GM12878 (cell line): Measurements from ENCODE around the gene UBE2J2. TPM values are rescaled to one million over a fixed set of nuclear protein-coding genes. Genes with fewer than 3 reads are reported as not detected.

ENCODE experiments used
- ASH2L ChIP-seq: fragments of 300-600, 200-600 bp; sonication (generic); IDR thresholded peaks from 2 replicates; pipeline ENCODE4 v1.6.1; 2017; ENCODE audit warnings: low read depth, mild to moderate bottlenecking, borderline replicate concordance
- BACH1 ChIP-seq: fragments of 450-650 bp; IDR thresholded peaks from 2 replicates; pipeline ENCODE4 v1.6.1; 2017; ENCODE audit warnings: mild to moderate bottlenecking, borderline replicate concordance
- BHLHE40 ChIP-seq, 2 experiments: fragments of 450-650 bp in 1 of 2; IDR thresholded peaks; 2 replicates each; pipeline ENCODE4 v1.6.1; 2011 to 2017; ENCODE audit warnings: low read depth in 2 of 2, borderline replicate concordance in 1 of 2, improper control_type of control experiment in 1 of 2, low read length in 1 of 2, mild to moderate bottlenecking in 1 of 2
- CHD1 ChIP-seq: IDR thresholded peaks from 2 replicates; pipeline ENCODE4 v1.6.1; 2012; ENCODE audit warnings: low read depth, low read length, improper control_type of control experiment
- CHD2 ChIP-seq: IDR thresholded peaks from 2 replicates; pipeline ENCODE4 v1.6.1; 2011; ENCODE audit warnings: low read depth, low read length, improper control_type of control experiment, borderline replicate concordance
- EZH2 ChIP-seq: IDR thresholded peaks from 2 replicates; pipeline ENCODE4 v1.6.1; 2012; ENCODE audit warnings: low read depth, mild to moderate bottlenecking, control low read depth, inconsistent platforms, low read length, borderline replicate concordance; ENCODE audit not compliant: control insufficient read depth
- HDAC6 ChIP-seq: fragments of 200-600 bp; sonication (generic); IDR thresholded peaks from one replicate; pipeline ENCODE4 v1.8.0; 2017; ENCODE audit warnings: antibody characterized with exemption; ENCODE audit not compliant: unreplicated experiment
- KAT2A ChIP-seq: conservative IDR thresholded peaks from 2 replicates; pipeline ENCODE4 v1.6.1; 2011; ENCODE audit warnings: low read depth, low read length; ENCODE audit not compliant: control insufficient read depth
- LARP7 ChIP-seq: fragments of 450-650 bp; IDR thresholded peaks from 2 replicates; pipeline ENCODE4 v1.6.1; 2017; ENCODE audit warnings: mild to moderate bottlenecking
- MTA3 ChIP-seq: IDR thresholded peaks from 2 replicates; pipeline ENCODE4 v1.6.1; 2012; ENCODE audit warnings: low read length, inconsistent platforms, borderline replicate concordance
- NFYB ChIP-seq: IDR thresholded peaks from 2 replicates; pipeline ENCODE4 v1.6.1; 2011; ENCODE audit warnings: low read depth, mild to moderate bottlenecking, low read length, improper control_type of control experiment, moderate library complexity; ENCODE audit not compliant: insufficient read depth
- PAX5 ChIP-seq: IDR thresholded peaks from 2 replicates; pipeline ENCODE4 v1.6.1; 2011; ENCODE audit warnings: low read depth, low read length, borderline replicate concordance
- RELB ChIP-seq: fragments of 450-650 bp; IDR thresholded peaks from 2 replicates; pipeline ENCODE4 v1.6.1; 2017; ENCODE audit warnings: low read depth, mild to moderate bottlenecking, moderate library complexity
- RUNX3 ChIP-seq: IDR thresholded peaks from 2 replicates; pipeline ENCODE4 v1.6.1; 2012; ENCODE audit warnings: low read length, inconsistent platforms
- SUPT20H ChIP-seq: IDR thresholded peaks from 2 replicates; pipeline ENCODE4 v1.6.1; 2011; ENCODE audit warnings: low read depth, mild to moderate bottlenecking, low read length, moderate library complexity, borderline replicate concordance; ENCODE audit not compliant: control insufficient read depth
- TARDBP ChIP-seq: IDR thresholded peaks from 2 replicates; pipeline ENCODE4 v1.6.1; 2016; ENCODE audit warnings: borderline replicate concordance
- TCF12 ChIP-seq: IDR thresholded peaks from 2 replicates; pipeline ENCODE4 v1.6.1; 2011; ENCODE audit warnings: low read depth, mild to moderate bottlenecking, low read length
- TCF7 ChIP-seq: IDR thresholded peaks from 2 replicates; pipeline ENCODE4 v1.6.1; 2014; ENCODE audit warnings: antibody characterized with exemption, borderline replicate concordance
- ZBED1 ChIP-seq: IDR thresholded peaks from 2 replicates; pipeline ENCODE4 v1.6.1; 2016; ENCODE audit warnings: borderline replicate concordance
- ZBTB11 ChIP-seq: fragments of 450-650 bp; formaldehyde crosslinking; IDR thresholded peaks from 2 replicates; pipeline ENCODE4 v1.5.0; 2022; ENCODE audit warnings: mild to moderate bottlenecking, missing genetic modification characterization
- ZNF217 ChIP-seq: fragments of 450-650 bp; IDR thresholded peaks from 2 replicates; pipeline ENCODE4 v1.6.1; 2017; ENCODE audit warnings: antibody characterized with exemption, mild to moderate bottlenecking
- polyA plus RNA-seq, 11 experiments: library from polyadenylated mRNA; depleted of rRNA in 4 of 11; unstranded in 6 of 11; stranded (reverse) in 5 of 11; fragments of >200 nt; fragmentation: Nextera tagmentation in 4 of 11; fragmentation: Illumina TruSeq in 1 of 11; extraction: Ambion mirVana in 4 of 11; extraction: Trizol in 1 of 11; gene quantifications; 1 replicate in 1 of 11; 2 replicates in 10 of 11; pipeline versions ENCODE4 v1.2.1 to v1.2.3, GENCODE V29; 2011 to 2016; ENCODE audit warnings: inconsistent platforms in 2 of 11, missing spikeins in 2 of 11, low read depth in 1 of 11
- total RNA-seq, 4 experiments: library from RNA; depleted of rRNA in 3 of 4; stranded (reverse); fragments of >200 nt in 3 of 4; fragmentation: Illumina TruSeq in 1 of 4; extraction: Trizol in 1 of 4; gene quantifications; 2 replicates each; pipeline versions ENCODE4 v1.2.1 to v1.2.3, GENCODE V29; 2013 to 2021
- TF ChIP-seq, protein P1 (sequence below): fragments of 450-650 bp; IDR thresholded peaks from 2 replicates; pipeline ENCODE4 v1.6.1; 2016; ENCODE audit warnings: mild to moderate bottlenecking

UBE2J2 gene
- total and polyA plus RNA-seq, 10 of the 15 experiments (the other 5 are each of a cell fraction or from before 2014, with no cell fraction given): 0.72 to 70.5 (median 49.2) TPM

DNA sequence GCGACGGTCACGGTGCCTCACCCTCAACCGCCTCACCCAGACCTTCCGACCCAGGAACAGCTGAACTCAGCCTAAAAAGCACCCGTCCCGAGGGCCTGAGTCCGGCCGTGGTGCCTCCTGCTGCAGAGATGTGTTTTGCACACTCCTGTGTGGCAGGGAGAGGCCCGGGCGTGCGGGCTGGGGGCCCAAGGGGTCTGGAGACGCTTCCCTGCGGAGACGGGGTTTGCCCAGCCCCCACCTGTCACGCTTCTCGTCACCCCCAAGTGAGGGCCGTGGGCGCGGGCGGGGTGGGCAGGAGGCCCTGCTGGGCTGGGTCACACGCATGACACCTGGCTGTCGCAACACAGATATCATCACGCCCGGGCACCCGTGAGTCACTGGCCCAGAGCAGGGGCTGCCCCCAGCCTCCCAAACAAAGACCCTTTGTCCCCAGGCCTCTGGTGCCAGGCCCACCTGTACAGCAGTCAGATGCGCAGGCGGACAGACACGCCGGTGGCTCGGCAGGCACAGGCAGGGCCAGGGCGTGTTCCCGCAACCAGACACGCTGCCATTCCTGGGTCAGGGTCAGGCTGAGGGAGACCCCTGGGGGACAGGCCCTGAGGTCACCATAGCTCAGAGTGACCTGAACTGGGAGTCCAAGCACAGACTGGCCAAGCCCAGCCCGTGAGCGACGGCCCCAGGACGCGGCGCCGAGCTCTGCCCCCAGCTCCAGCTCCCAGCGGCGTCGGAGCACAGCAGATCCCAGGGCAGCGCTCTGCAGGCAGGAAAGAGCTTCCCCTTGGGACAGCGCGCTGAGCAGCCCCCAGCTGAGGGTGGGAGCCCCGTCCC lies 35.6 kb downstream of the UBE2J2 start (continued):
- no peak for TF ChIP-seq SUPT20H
- TF ChIP-seq RUNX3: no peak
- no peak for TF ChIP-seq ZBTB11 (CRISPR knock-in tag)
- no peak for TF ChIP-seq HDAC6
- no peak for TF ChIP-seq TARDBP
- TF ChIP-seq PAX5: no peak
- TF ChIP-seq LARP7: no peak
- TF ChIP-seq TCF7: no peak
- TF ChIP-seq CHD1: no peak
- TF ChIP-seq NFYB: no peak
- TF ChIP-seq ASH2L: no peak
- TF ChIP-seq ZBED1: no peak
- 0 out of 2 replicates have a peak, but pooled peaks have one; percentile 12 for TF ChIP-seq TCF12
- TF ChIP-seq RELB: no peak
- TF ChIP-seq, protein P1, sequence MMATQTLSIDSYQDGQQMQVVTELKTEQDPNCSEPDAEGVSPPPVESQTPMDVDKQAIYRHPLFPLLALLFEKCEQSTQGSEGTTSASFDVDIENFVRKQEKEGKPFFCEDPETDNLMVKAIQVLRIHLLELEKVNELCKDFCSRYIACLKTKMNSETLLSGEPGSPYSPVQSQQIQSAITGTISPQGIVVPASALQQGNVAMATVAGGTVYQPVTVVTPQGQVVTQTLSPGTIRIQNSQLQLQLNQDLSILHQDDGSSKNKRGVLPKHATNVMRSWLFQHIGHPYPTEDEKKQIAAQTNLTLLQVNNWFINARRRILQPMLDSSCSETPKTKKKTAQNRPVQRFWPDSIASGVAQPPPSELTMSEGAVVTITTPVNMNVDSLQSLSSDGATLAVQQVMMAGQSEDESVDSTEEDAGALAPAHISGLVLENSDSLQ: peak; percentile 20; the same call in 1 of the 2 replicates
- no peak for TF ChIP-seq ZNF217
- TF ChIP-seq CHD2: no peak
- TF ChIP-seq BACH1: peak; percentile 61; the same call in 1 of the 2 replicates
- peak; percentile 48 to 80; a peak in 3 of 4 replicates for TF ChIP-seq BHLHE40 (IDR thresholded peaks at IDR 0.05; ENCODE audit: borderline replicate concordance in 1 of 2, low read depth in 2 of 2, low read length in 1 of 2)
- no peak for TF ChIP-seq EZH2
- no peak for TF ChIP-seq MTA3
- no peak for TF ChIP-seq KAT2A
